ENCODE data around the gene ARL5B. TPM values are rescaled to one million over a fixed set of nuclear protein-coding genes. Genes with fewer than 3 reads are reported as not detected.

The ARL5B gene
- total and polyA plus RNA-seq, 2 of the 8 experiments (the other 6 are each of a cell fraction or from before 2014, with no cell fraction given): 8.4 to 52.1 TPM

GRCh38 chr10:18647151-18647550 lies 12.1 kb upstream of the ARL5B start:
- H3K9ac ChIP-seq (replicated peaks in 1 of 4; ENCODE audit: extremely low read depth in 1 of 4, low read depth in 3 of 4, low read length in 3 of 4): no peak overlapping the region
- WGBS, 2 experiments (ENCODE audit: extremely low coverage in 1 of 2, insufficient coverage in 1 of 2, insufficient read length in 1 of 2, insufficient replicate concordance in 2 of 2, low coverage in 1 of 2, low lambda C conversion rate in 2 of 2, missing lambda C conversion rate in 1 of 2): 92% methylated on average over 2 of the region's 2 CpGs; no CpG with 5 or more reads in 1 of the 2 experiments
- no peak overlapping the region for H2BK12ac ChIP-seq (ENCODE audit: low read depth, low read length)
- H3K14ac ChIP-seq (ENCODE audit: insufficient read length): no peak overlapping the region
- no peak overlapping the region for H2BK5ac ChIP-seq (ENCODE audit: low read depth, low read length)
- H3K79me2 ChIP-seq (ENCODE audit: control insufficient read depth in 1 of 2, insufficient read depth in 2 of 2, low read length in 2 of 2): peaks cover 0 to 36% of the 10 kb centered on the region in 2 experiments; a peak in 2 of 4 replicates
- no peak overlapping the region for H2BK20ac ChIP-seq (ENCODE audit: low read length)
- H2AFZ ChIP-seq (ENCODE audit: low read length): no peak overlapping the region
- no peaks in the 10 kb centered on the region for H3K9me3 ChIP-seq (ENCODE audit: insufficient read depth in 2 of 2, low read depth in 1 of 2, low read length in 1 of 2)
- H3K27ac ChIP-seq (ENCODE audit: low read depth, low read length): no peak overlapping the region
- H3K4ac ChIP-seq (replicated peaks; ENCODE audit: insufficient read length, low read depth, low read length): no peak overlapping the region
- no peak overlapping the region for H3K4me3 ChIP-seq (ENCODE audit: extremely low read depth in 1 of 4, insufficient read depth in 2 of 4, low read depth in 3 of 4, low read length in 4 of 4)
- no peak overlapping the region for H3K18ac ChIP-seq (ENCODE audit: extremely low read depth, low read length)
- H3K27me3 ChIP-seq (replicated peaks in 1 of 4; ENCODE audit: control insufficient read depth in 3 of 4, extremely low read depth in 1 of 4, insufficient read depth in 3 of 4, low read length in 3 of 4): no peaks in the 10 kb centered on the region
- H3K4me1 ChIP-seq (replicated peaks in 1 of 4; ENCODE audit: control insufficient read depth in 3 of 4, insufficient read depth in 4 of 4, low read length in 3 of 4): no peaks in the 10 kb centered on the region; a peak in 2 of 7 replicates
- H3K56ac ChIP-seq (replicated peaks; ENCODE audit: insufficient read length, low read depth, low read length): no peak overlapping the region
- ChIA-PET CTCF (ENCODE audit: partially characterized antibody) (no interaction called here), POLR2A (ENCODE audit: partially characterized antibody) (no interaction called here)
- H4K20me1 ChIP-seq (replicated peaks in 1 of 2; ENCODE audit: control insufficient read depth in 1 of 2, insufficient read depth in 2 of 2, low read length in 2 of 2): no peaks in the 10 kb centered on the region
- H4K8ac ChIP-seq (ENCODE audit: extremely low read depth, insufficient read depth, low read length): no peak overlapping the region
- FAIRE-seq: no peak
- H2BK15ac ChIP-seq (ENCODE audit: low read length): no peak overlapping the region
- no peak overlapping the region for H4K5ac ChIP-seq (ENCODE audit: insufficient read length, low read depth, low read length)
- no peak for DNase-seq (ENCODE audit: low read depth in 1 of 2, low spot score in 2 of 2)
- H3K23me2 ChIP-seq (ENCODE audit: low read depth, low read length): peaks cover 5% of the 10 kb centered on the region; the same call in 1 of the 2 replicates
- H3K23ac ChIP-seq (ENCODE audit: insufficient read length): no peak overlapping the region
- no peaks in the 10 kb centered on the region; the same call in 1 of the 2 replicates for H3K79me1 ChIP-seq (ENCODE audit: low read depth, low read length)
- peaks cover 0 to 21% (median 0%) of the 10 kb centered on the region in 4 experiments; a peak in 3 of 8 replicates for H3K36me3 ChIP-seq (ENCODE audit: control insufficient read depth in 2 of 4, insufficient read depth in 4 of 4, low read length in 3 of 4)
- no peak for TF ChIP-seq SP4 (IDR thresholded peaks at IDR 0.05; ENCODE audit: low read length)
- TF ChIP-seq TAF1 (IDR thresholded peaks at IDR 0.05; ENCODE audit: low read depth, low read length): no peak
- TF ChIP-seq CTBP2 (IDR thresholded peaks at IDR 0.05; ENCODE audit: borderline replicate concordance, insufficient read depth, insufficient read length, low read length): no peak
- TF ChIP-seq ZNF274 (IDR thresholded peaks at IDR 0.05; ENCODE audit: borderline replicate concordance, extremely low read depth, low read length): no peak
- no peak for TF ChIP-seq KDM1A (IDR thresholded peaks at IDR 0.05; ENCODE audit: borderline replicate concordance, low read length)
- TF ChIP-seq TCF12 (IDR thresholded peaks at IDR 0.05; ENCODE audit: low read depth, low read length): no peak
- TF ChIP-seq BCL11A (IDR thresholded peaks at IDR 0.05; ENCODE audit: low read depth in 2 of 2, low read length in 2 of 2): no peak
- no peak for TF ChIP-seq E2F6 (IDR thresholded peaks at IDR 0.05)
- no peak overlapping the region for H2BK120ac ChIP-seq (replicated peaks; ENCODE audit: low read depth, low read length)
- no peak overlapping the region for H4K91ac ChIP-seq (replicated peaks; ENCODE audit: insufficient read length, low read length)
- no peak overlapping the region for H2AK5ac ChIP-seq (ENCODE audit: low read depth, low read length)
- H3K4me2 ChIP-seq (ENCODE audit: insufficient read depth in 1 of 2, low read depth in 2 of 2, low read length in 2 of 2): no peak overlapping the region

Data from H1 (cell line).